Uterus (tissue), 2 donors: ENCODE results near the gene TMEM191B.
"Not testable (repeated sequence)": the region's sequence is repeated elsewhere in the genome, so short reads cannot be mapped to it uniquely, and the experiment has no call there.

Source experiments
- CTCF ChIP-seq, 4 experiments: fragments of 200-600 bp in 2 of 4; fragments of 450-650 bp in 2 of 4; sonication (generic) in 2 of 4; IDR thresholded peaks; one replicate each; pipeline ENCODE4 v1.5.1; 2016 to 2019; ENCODE audit warnings: antibody characterized with exemption in 4 of 4, mild to moderate bottlenecking in 2 of 4, moderate library complexity in 1 of 4
- POLR2A ChIP-seq, 2 donors: fragments of 450-650 bp; IDR thresholded peaks; one replicate each; pipeline ENCODE4 v1.6.1; 2016; ENCODE audit warnings: antibody characterized with exemption in 2 of 2, mild to moderate bottlenecking in 1 of 2, moderate library complexity in 1 of 2

- TF ChIP-seq CTCF, POLR2A (IDR thresholded peaks at IDR 0.05): not testable (repeated sequence)
Observed at GRCh38 chr22:18522762-18523161, 4.8 kb upstream of the TMEM191B start.
